ENCODE results near the gene RCBTB1. TPM values are rescaled to one million over a fixed set of nuclear protein-coding genes. Genes with fewer than 3 reads are reported as not detected.
"Not testable (repeated sequence)": the region's sequence is repeated elsewhere in the genome, so short reads cannot be mapped to it uniquely, and the experiment has no call there.

Gene RCBTB1
- total RNA-seq, 6 donors from 2014 or later = 12.6 to 23.5 (median 18.0) TPM

DNA sequence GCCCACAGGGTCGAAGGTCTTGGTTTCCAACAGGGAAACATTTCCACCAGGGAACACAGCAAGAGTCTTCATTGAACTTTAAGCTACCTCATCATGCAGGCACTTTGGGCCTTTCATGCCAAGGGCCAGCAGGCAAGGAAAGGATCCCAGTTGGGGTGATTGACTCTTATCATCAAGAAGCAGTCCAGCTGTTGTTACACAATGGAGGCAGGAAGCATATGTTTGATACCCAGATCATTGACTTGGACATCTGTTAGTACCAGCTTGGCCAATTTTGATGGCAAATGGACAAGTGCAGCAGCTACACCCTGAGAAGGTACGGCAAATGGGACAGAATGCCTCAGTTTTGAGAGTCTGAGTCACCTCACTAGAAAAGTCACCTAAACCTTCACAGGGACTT, 10.9 kb upstream of the RCBTB1 start:
- no peak for DNase-seq

DNA sequence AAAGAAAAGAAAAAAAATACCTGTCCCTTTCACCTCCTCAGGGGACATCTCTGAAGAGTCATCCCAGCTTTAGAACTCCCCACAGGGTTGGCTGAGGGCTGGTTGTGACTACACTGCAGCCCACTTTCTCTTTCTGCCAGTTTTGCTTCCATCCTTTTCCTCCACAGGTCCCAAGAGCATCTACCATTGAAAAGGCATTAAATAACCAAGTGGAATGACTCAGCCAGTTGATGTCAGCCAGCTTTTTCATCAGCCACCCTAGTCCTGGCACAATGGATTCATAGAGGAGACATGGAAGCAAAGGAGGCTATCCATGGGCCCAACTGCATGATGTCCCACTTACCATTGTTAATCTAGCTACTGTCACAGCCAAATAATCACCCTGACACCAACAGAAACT, 9.2 kb upstream of the RCBTB1 start:
- ATAC-seq (ENCODE audit: low FRiP score in 2 of 2) (no peak), DNase-seq (no peak)
- H3K4me1 ChIP-seq = no peaks in the 10 kb centered on the region
- H3K27me3 ChIP-seq = no peaks in the 10 kb centered on the region
- H3K9me3 ChIP-seq = no peaks in the 10 kb centered on the region
- no peak overlapping the region for H3K27ac ChIP-seq
- TF ChIP-seq, protein P1, sequence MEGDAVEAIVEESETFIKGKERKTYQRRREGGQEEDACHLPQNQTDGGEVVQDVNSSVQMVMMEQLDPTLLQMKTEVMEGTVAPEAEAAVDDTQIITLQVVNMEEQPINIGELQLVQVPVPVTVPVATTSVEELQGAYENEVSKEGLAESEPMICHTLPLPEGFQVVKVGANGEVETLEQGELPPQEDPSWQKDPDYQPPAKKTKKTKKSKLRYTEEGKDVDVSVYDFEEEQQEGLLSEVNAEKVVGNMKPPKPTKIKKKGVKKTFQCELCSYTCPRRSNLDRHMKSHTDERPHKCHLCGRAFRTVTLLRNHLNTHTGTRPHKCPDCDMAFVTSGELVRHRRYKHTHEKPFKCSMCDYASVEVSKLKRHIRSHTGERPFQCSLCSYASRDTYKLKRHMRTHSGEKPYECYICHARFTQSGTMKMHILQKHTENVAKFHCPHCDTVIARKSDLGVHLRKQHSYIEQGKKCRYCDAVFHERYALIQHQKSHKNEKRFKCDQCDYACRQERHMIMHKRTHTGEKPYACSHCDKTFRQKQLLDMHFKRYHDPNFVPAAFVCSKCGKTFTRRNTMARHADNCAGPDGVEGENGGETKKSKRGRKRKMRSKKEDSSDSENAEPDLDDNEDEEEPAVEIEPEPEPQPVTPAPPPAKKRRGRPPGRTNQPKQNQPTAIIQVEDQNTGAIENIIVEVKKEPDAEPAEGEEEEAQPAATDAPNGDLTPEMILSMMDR (IDR thresholded peaks at IDR 0.05) = no peak
- no peak for TF ChIP-seq POLR2AphosphoS5 (IDR thresholded peaks at IDR 0.05)
- no peak for TF ChIP-seq EP300 (IDR thresholded peaks at IDR 0.05)
- no peak for TF ChIP-seq POLR2A (IDR thresholded peaks at IDR 0.05)
- no peaks in the 10 kb centered on the region for H3K36me3 ChIP-seq
- no peak overlapping the region for H3K4me3 ChIP-seq

More for the DNA sequence above, 10.9 kb upstream of the RCBTB1 start:
- no peak for TF ChIP-seq POLR2AphosphoS5 (IDR thresholded peaks at IDR 0.05)
- TF ChIP-seq EP300 (IDR thresholded peaks at IDR 0.05) = no peak
- no peak for TF ChIP-seq POLR2A (IDR thresholded peaks at IDR 0.05)
- TF ChIP-seq, protein P1 (IDR thresholded peaks at IDR 0.05) = no peak
- no peak overlapping the region for H3K4me3 ChIP-seq
- no peaks in the 10 kb centered on the region for H3K9me3 ChIP-seq
- WGBS, 2 donors = 55 to 63% methylated on average over 2 of the region's 2 CpGs
- H3K36me3 ChIP-seq = no peaks in the 10 kb centered on the region
- H3K4me1 ChIP-seq = no peaks in the 10 kb centered on the region
- H3K27me3 ChIP-seq = no peaks in the 10 kb centered on the region
- no peak for ATAC-seq (ENCODE audit: low FRiP score in 2 of 2)
- H3K27ac ChIP-seq = no peak overlapping the region

DNA sequence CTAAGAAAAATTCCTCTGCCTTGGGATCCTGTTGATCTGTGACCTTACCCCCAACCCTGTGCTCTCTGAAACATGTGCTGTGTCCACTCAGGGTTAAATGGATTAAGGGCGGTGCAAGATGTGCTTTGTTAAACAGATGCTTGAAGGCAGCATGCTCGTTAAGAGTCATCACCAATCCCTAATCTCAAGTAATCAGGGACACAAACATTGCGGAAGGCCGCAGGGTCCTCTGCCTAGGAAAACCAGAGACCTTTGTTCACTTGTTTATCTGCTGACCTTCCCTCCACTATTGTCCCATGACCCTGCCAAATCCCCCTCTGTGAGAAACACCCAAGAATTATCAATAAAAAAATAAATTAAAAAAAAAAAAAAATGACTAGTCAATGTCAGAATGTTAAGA, 8.5 kb upstream of the RCBTB1 start:
- not testable (repeated sequence) for DNase-seq; H3K36me3 ChIP-seq; H3K27me3 ChIP-seq; H3K9me3 ChIP-seq; H3K27ac ChIP-seq; H3K4me3 ChIP-seq; ATAC-seq (ENCODE audit: low FRiP score in 2 of 2); H3K4me1 ChIP-seq
- 80 to 100% methylated on average over 1 of the region's 4 CpGs for WGBS, 2 donors

DNA sequence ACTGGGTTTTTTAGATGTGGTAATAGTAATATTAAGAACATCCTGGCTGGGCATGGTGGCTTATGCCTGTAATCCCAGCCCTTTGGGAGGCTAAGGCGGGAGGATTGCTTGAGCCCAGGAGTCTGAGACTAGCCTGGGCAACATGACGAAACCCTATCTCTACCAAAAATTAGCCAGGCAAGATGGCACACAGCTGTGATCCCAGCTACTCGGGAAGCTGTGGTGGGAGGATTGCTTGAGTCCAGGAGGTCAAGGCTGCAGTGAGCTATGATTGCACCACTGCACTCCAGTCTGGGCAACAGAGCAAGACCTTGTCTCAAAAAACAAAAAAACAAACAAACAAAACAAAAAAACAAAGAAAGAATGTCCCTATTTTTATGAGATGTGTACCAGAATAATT, 5.4 kb upstream of the RCBTB1 start:
- H3K4me1 ChIP-seq; ATAC-seq (ENCODE audit: low FRiP score in 2 of 2); H3K27ac ChIP-seq; H3K27me3 ChIP-seq; DNase-seq; H3K4me3 ChIP-seq; H3K36me3 ChIP-seq; H3K9me3 ChIP-seq: not testable (repeated sequence)
- 82 to 86% methylated on average over 3 of the region's 3 CpGs for WGBS, 2 donors

DNA sequence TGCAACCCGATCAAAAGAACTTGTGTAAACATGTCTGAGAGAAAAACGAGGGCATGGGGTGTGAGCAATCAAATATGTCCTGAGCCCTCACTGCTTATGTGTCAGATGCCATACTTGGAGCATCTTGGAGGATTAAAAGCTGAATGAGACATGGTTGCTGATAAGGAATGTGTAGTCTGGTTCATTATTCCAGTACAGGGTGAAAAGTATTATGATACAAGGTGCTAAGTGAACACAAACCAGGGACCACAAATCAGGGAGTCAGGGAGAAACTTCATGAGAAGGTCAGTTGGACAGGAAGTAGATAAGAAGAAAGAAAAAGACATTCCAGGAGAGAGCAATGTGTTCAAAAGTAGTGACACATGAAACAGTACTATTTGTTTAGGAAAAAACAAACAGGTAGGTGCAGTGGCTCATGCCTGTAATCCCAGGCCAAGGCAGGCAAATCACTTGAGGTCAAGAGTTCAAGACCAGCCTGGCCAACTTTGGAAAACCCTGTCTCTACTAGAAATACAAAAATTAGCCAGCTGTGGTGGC, 2.0 kb upstream of the RCBTB1 start:
- TF ChIP-seq POLR2A (IDR thresholded peaks at IDR 0.05) (no peak), EP300 (IDR thresholded peaks at IDR 0.05) (no peak), POLR2AphosphoS5 (IDR thresholded peaks at IDR 0.05) (no peak)
- TF ChIP-seq, protein P1 (IDR thresholded peaks at IDR 0.05) = no peak

DNA sequence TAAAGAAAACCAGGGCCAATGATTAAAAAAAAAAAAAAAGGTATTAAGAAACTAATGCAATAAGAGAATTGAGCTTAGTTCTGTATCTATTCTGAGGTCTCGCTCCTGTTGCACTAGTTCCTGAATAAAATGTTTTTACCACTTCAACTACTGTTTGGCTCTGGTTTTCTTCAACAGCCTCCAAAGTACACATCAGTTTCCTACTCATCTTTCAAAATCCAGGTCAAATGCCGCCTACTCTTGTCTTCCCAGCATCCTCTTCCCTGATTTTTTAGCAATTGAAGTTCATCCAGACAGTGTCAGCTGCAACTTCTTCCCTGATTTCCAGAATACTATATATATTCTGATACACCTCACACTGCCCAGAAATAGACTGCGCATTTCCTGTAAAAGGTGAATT, 1.4 kb upstream of the RCBTB1 start:
- 91 to 93% methylated on average over 3 of the region's 3 CpGs for WGBS, 2 donors
- Histone ChIP-seq H3K9me3 (no peaks in the 10 kb centered on the region), H3K27me3 (no peaks in the 10 kb centered on the region), H3K27ac (peak overlapping the region in 1 of 4 donors; percentile 89), H3K36me3 (no peaks in the 10 kb centered on the region), H3K4me1 (peaks cover 4 to 13% (median 7%) of the 10 kb centered on the region in 4 donors), H3K4me3 (no peak overlapping the region)
- TF ChIP-seq, protein P1 (IDR thresholded peaks at IDR 0.05) = no peak
- TF ChIP-seq EP300 (IDR thresholded peaks at IDR 0.05) (no peak), POLR2A (IDR thresholded peaks at IDR 0.05) (no peak), POLR2AphosphoS5 (IDR thresholded peaks at IDR 0.05) (no peak)
- DNase-seq = no peak
- ATAC-seq (ENCODE audit: low FRiP score in 2 of 2) = no peak

More for the DNA sequence above, 2.0 kb upstream of the RCBTB1 start:
- ATAC-seq (ENCODE audit: low FRiP score in 2 of 2) = no peak
- H3K4me3 ChIP-seq = no peak overlapping the region
- no peaks in the 10 kb centered on the region for H3K27me3 ChIP-seq
- peaks cover 4 to 13% (median 7%) of the 10 kb centered on the region in 4 donors for H3K4me1 ChIP-seq
- no peak overlapping the region for H3K27ac ChIP-seq
- WGBS, 2 donors = 27 to 56% methylated on average over 2 of the region's 2 CpGs
- no peak for DNase-seq
- no peaks in the 10 kb centered on the region for H3K9me3 ChIP-seq
- no peaks in the 10 kb centered on the region for H3K36me3 ChIP-seq

Measured in upper lobe of left lung (tissue), 6 donors.